Stromal cell of bone marrow (primary cell): ENCODE data around the gene GAS7.
"Not testable (repeated sequence)": the region's sequence is repeated elsewhere in the genome, so short reads cannot be mapped to it uniquely, and the experiment has no call there.

Source experiments
- DNase-seq: peaks from one replicate; pipeline ENCODE4 v3.0.0-alpha.2; 2012; ENCODE audit warnings: low read depth

Gene GAS7

DNA sequence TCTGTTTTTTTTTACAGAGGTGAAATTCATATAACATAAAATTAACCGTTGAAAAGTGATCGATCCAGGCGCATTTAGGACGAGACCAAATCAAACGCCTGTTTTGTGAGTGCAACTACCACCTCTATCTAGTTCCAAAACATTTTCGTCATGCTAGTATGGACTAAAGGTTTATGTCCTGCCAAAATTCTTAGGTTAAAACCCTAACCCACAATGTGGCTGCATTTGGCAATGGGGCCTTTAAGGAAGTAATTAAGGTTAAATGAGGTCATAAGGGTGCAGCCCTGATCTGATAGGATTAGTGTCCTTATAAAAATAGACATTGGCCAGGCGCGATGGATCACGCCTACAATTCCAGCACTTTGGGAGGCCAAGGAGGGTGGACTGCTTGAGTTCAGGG is 260.5 kb downstream of the GAS7 start:
- DNase-seq: no peak

DNA sequence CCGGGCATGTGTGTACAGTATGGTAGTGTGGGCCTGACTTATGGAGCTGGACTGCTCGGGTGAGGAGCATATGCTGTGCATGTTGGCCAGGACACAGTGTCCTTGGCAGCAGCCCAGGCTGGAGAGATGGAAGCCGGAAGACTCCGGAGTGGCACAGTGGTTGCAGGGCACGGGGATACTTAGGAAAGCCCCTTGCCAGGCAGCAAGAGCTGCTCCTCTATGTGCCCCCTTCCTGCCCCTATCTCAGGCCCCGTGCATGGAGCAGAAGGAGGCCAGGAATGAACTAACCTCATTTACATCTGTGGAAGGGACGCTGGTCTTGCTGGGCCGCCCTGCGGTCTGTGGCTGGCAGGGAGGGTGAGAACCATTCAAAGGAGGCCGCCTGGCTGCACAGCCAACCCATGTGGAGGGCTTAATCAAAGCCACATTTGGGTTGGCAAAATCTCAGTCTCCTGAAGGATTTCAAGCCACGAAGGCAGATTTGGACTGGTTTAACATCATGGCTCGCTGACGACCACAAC is 261.1 kb downstream of the GAS7 start:
- DNase-seq: peak; percentile 13

DNA sequence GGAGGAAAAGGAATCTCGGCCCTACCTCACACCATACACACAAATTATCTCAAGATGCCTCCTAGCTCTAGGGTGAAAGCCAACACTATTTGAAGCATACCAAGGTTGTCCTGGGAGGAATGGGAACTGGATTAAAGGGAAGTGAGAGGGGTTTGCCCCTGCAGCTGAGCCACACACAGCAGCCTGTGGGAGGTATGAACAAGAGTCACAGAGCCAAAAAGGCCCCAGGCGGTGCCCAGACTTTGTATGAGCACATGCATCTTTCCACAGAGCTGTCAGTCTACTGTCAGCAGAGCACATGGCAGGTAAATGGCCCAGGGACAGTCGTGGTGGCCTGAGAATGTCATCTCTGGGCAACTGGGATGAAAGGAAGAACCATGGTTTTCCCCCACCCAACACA is 262.3 kb downstream of the GAS7 start:
- DNase-seq: no peak

DNA sequence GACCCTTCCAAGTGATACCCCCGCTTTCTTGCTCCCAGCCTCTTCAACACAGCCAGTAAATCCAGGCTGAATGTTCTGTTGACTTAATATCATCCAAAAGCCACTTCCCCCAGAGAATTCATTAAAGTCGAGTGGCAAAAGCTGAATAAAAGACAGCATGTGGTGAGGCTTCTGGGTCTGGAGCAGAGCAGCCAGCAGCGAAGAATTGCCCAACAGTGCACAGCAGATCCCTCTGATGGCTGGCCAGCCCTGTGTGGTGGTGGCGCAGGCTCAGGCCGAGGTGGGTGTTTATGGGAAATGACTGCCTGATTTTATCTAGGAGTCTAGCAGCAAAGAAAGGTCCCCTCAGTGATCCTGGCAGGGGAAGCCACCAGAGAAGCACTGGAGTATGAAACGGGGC is 263.0 kb downstream of the GAS7 start:
- DNase-seq: no peak

DNA sequence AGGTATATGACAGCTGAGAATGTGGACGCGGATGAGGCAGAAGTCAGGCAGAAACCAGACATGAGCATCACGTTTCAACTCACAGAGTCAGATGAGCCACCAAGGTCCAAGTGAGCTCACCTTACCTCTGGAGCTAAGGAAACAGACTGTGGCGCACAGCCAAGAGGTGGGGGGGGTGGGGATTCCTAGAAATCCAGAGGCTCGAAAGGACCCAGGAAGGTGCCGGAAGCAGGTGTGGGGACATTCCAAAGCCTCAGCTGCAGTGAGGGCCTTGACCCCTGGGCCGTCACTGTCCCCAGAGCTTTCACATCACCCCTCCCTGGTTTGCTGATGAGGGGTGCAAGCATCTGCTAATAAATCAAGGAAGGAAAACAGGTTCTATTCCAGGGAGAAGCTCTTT is 264.1 kb downstream of the GAS7 start:
- DNase-seq: no peak

DNA sequence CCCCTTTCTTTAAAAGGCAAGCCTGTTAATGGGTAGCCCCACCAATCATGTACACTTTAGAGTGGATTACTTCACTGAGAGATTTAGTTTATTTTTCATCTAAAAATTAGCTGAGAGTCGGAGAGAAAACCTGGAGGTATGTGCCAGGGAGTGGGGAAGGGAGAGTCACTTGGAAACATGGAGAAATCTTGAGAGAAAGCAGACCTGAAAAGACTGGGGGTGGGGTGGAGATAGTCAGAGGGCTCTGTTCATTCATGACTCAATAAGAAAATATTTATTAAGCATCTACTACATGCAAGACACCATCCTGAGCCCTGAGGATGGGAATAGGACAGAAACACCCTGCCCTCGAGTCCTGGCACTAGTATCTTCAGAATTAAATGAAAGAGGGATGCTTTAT is 265.9 kb downstream of the GAS7 start:
- no peak for DNase-seq

DNA sequence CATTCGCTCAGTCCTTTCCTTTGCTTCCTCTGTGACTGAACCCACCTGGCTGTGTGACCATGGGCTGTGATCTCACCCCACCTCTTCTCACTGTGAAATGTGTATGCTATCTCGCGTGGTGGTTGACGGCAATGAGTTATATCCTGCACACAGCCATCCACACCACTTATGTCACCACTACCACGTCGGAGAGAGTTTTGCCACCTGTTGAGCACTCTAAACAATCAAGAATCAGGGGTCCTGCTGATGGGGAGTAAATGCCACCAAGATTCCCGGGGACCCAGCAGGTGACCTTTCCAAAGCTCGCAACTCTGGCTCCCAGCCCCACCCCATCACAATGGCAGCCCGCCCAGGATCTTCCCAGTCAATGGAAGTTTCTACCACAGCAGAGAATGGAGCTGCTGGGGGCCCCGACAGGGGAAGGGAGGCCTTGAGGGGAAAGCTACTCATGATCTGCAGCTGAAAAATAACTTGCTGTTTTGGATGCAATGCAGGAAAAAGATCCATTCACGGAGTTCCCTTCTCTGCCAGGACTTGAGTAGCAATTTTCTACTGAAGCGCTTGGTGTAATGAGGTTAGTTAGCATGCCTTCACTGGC is 267.2 kb downstream of the GAS7 start:
- DNase-seq: no peak

DNA sequence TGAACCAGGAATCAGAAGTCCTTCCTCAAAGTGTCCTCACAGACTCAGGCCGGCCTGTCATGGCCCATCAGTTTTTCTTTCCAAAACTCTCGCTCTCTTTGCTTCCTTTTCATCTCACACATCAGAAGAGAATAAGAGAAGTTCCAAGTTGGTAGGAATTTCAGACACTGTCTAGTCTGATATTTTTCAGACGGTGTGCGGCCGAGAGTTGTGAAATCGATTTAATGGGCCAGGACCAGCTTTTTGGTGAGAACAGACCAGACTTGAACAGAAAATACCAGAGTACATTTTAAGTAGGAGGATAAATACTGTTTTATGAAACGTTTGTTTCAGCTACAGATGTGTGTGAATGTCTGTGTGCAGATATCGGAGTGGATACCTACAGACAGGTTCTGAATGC is 268.5 kb downstream of the GAS7 start:
- DNase-seq: no peak

DNA sequence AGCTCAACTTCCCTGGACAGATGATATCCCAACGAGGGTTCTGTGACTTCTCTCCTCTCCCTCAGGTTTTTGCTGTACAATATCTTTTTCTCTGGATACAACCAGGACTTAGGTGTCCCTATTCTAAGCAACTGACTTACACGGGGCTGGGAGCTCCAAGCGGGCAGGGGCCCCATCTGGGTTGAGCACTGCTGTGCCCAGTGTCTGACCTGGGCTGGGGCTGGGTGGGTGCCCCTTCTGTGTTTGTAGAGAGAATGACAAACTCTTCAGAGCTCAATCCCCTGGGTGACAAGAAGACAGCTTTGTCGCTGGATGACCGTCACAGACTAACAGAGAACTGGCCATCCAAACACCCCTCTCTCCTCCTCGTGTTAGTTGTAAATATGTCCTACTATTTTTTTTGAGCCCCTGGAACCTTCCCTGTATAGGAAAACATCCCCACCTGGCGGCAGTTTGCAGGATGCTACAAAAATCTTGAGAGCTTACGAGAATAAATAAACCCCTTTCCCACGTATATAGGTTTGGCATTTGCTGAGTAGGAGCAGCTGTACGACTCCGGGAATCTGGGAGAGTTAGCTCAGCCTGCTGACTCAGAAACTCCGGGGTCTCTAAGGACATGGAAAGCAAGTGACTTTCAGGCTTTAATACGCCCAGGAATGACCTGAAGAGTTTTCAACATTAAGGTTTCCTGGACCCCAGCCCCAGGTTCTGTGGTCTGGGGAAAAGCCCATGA is 269.6 kb downstream of the GAS7 start:
- peak; percentile 48 for DNase-seq

DNA sequence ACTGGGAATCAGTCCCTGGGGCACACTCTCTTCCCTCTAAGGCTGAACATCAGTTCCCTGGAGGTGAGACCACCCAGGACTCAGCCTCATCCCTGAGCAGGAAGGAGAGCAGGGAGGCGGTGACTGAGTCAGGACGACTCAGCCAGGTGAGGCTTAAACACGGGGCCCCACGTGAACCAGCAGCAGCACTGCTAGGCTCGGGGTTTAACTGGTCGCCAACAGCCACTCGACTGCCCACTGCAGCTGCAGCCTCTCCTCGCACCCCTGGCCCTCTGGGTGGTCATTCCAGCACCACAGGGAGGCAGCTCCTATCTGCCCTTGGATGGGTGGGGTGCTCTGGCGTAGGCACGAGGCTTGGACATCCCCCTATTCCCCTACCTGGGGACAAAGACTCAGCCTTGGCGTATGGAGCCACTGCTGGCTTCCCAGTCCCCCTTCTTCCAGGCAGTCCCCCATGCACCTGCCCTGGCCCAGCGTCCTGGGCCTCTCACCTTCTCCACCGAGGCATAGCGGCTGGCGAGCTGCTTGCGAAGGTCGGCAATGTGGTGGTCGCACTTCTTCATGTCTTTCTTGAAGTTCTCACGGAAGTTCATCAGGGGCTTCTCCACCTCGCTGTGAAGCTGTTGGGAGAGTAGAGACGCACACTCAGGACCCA is 272.1 kb downstream of the GAS7 start:
- DNase-seq: no peak

DNA sequence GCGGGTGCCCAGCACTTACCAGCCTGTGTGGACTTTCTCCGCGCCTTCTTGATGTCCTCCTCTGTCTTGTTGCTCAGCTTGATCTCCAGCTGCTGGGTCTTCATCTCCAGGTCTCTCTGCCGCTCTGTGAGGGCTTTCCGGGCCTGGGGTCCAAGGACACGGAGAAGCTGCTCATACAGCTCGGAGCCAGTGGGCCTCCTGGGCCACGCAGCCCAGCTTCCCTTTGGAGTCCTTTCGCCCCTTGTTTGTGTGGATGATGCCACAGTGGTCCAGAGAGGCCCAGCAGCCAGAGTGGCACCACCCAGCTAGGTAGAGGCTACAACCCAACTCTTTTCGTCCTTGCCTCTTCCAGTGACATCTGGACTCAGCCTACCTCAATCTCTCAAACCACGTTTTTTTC is 272.9 kb downstream of the GAS7 start:
- no peak for DNase-seq

DNA sequence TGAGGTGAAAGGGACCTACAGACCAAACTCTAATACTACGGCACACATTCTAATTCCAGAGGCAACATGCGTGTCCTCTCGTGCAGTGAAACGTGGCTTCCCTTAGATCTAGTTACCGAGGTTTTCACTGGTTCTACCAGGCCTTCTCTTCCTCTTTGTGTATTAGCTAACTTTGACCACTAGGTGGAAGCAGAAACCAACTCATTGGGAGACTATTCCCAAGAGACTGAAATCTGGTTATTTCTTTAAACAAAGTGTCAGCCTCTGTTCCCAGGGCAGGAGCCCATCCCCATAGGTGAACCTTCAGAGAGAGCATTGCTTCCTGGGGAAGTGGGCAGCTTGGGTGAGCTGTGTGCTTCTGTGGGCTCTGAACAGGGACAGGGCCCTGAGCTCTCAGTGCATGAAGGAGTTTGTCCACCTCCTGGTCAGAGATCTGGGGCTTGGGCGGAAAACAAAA is 273.6 kb downstream of the GAS7 start:
- peak; percentile 55 for DNase-seq

DNA sequence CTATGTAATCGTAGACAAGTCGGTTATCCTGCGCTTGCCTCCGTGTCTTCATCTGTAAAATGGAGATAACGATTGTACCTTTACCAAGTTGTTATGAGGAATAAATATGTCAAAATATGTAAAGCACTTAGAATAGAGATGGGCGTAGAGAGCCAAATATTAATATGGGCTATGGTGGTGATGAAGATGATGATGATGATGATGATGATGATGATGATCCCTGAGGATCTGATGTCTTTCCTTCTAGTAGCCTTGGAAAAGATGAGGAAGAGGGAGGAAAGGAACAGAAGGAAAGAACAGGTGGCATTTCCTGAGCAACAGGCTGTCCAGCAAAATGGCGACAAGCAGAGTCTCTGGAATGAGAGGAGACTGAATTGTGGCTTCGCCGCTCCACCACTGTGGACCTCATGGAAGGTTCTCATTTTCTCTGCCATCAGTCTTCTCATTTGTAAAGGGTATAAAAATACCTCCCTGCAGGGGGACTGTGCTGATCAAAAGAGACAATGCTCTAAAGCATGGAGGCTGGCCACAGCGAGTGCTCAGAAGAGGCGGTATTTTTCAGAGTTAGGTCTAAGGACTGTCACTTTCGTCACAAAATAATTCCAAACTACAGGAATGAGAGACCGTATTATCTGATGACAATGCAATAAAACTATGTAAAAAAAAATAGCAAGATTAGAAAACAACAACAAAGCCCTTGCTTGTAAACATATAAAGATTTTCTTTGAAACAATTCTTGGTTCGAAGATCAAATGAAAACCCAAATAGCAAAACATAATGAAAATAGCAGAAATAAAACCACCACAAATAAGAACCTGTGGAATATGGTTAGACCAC is 276.2 kb downstream of the GAS7 start:
- DNase-seq: no peak

DNA sequence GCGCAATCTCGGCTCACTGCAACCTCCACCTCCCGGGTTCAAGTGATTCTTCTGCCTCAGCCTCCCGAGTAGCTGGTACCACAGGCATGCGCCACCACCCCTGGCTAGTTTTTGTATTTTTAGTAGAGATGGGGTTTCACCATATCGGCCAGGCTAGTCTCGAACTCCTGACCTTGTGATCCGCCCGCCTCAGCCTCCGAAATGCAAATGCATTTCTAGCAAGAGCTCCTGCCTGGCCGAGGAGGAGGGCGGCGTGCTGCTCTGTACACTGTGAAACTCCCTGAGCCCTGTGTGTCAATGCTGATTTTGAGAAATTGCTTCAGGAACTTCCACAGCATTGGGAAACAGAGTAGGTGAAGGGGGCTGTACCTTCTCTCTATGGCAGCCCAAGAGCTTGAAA is 277.2 kb downstream of the GAS7 start:
- DNase-seq: not testable (repeated sequence)

DNA sequence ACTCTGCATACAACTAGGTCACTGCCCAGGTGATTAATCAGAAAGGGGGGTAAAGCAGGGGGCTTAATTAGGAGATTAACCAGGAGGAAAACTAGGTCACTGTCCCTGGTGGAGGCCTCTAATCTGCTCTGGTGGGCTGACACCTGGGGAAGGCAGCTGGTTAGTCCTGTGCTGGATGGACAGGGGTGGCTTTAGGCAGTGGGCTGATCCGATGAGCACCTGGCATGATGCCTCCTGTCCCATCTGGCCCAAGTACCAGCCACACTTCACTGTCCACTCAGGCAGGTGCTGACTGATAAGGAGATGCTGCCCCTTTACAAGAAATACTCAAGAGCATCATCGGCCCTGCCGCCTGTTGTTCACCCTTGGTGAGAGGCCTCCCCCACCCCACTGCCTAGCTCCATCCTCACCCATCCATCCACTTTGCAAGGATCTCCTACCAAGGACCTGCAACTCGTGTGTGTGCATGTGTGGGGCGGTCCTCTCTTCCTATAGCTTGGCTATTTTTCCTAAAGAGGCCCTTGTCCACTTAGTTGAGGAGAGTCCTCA is 279.5 kb downstream of the GAS7 start:
- DNase-seq: no peak

DNA sequence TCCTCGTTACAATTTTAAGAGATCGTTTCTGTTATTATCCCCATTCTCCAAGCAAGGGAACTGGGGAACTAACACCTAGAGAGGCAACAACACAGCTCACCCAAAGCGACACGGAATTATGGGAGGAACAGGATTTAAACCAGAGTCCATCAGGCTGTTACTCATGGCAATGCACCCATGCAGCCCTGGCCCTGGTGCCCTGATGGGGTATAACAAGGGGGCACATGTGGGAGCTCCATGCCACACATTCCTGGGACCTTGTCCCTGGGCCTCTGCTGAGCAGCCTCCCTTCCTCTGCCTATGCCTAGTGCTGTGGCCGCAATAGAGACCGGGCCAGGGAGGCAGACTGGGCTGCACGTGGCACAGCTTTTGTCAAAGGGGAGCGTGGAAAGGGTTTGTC is 280.1 kb downstream of the GAS7 start:
- DNase-seq: no peak

DNA sequence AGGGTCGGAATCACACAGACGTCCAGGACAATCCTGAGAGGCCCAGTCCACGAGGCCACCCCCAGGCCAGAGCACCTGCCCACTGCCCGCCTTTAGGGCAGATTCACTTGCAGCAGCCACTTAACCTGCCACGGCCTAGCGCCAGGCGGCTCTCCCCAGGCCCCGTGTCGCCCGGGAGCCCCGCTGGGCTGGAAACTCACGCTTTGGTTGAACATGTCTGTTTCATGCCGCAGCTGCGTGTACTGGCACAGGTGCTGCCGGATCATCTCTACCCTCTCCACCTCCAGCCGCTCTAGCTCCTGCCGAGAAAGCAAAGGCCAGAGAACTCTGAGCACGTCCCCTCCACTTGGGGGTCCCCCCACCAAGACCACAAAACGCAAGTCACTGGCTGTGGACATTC is 280.6 kb downstream of the GAS7 start:
- no peak for DNase-seq

DNA sequence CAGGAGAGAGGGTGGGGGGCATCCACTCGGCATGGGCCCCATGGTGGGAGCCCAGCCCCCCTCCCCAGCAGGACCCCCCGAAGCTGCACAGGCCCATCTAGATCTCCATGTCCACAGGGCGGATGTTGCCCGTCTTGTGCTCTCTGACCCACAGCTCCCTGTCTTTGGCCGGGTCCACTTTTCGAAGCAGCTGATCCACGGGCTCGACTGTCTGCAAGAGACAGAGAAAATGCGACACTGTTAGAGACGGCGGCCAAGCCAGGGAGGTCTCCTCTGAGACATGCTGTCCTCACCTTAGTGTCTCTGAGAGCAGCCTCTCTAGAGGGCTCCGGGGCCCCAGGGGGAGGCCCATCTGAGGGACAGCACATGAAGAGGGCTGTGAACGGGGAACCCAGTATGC is 281.3 kb downstream of the GAS7 start:
- DNase-seq: no peak

DNA sequence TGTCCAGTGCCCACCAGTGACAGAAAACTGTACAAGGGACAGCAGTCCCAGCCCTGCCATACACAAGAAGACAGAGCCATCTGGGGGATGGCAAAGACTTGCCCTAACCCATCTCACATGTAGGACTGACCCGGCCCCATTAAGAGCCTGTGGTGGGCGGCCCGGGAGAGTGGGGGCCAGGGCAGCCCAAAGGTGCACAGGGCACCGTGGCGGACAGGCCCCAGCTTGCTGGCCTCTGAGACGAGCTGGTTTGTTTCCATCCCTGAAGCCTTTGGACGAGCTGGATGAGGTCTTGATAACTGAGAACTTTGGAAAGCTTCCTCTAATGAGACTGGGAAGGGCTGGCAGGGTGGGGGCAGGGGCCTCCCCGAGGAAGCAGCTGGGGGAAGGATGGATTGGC is 282.3 kb downstream of the GAS7 start:
- DNase-seq: no peak

DNA sequence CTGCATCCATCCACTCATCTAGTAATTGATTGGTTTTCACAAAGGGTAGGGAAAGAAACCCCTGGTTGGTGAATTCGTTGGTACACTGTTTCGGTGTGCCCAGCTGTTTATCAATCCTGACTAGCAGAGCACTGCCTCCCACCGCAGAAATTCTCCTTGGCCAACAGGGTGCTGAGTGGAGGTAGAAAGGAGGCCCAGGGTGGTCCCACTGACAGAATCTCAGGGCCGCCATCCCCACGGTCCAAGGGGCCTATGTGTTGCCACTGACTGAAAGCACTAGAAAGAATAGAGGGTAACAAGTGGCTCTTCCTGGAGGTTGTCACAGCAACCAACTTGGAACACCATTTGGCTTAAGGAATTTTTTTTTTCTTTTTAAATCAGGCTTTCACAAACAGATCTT is 284.9 kb downstream of the GAS7 start:
- DNase-seq: no peak

DNA sequence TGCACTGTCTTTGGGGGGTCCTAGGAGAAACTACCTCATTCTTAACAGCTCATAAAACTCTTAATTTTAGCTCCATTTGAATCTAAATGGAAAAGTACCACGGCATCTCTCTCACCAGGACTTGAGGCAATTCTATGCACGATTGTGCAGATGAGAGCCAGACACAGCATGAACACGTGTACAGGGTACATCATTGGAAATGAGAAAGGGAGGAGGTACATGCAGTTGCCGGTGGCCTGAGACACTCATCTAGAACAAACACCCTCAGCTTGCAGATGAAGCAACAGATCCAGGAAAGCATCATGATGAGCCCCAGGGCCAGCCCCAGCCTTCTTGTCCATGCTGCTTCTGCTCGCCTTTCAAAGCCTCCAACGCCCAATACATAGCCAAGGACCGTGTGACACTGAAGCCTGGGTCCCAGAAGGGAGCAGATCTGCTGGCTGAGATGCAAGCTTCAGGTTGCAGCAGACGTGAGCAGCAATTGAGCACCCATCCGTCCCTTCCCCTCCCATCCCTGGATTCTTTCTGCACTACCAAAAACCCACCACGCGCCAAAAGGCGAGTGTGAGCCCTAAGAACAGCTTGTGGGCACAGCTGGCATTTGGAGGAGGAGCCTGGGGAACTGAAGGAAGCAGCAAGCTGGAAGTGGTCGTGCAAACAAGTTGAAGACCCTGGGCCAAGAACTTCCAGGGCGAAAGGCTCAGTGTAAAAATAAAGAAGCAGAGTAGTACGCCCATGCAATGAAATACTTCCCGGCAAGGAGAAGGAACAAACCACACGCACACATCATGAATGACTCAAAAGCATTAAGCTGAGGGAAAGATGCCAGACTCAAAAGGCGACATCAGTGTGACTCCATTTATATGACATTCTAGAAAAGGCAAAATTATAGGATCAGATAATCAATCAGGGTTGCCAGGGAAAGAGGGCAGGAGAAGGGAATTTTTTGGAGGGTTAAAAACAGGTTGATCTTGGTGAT is 286.0 kb downstream of the GAS7 start:
- peak; percentile 14 for DNase-seq
